ENCODE results near the gene NRG4.

DNA sequence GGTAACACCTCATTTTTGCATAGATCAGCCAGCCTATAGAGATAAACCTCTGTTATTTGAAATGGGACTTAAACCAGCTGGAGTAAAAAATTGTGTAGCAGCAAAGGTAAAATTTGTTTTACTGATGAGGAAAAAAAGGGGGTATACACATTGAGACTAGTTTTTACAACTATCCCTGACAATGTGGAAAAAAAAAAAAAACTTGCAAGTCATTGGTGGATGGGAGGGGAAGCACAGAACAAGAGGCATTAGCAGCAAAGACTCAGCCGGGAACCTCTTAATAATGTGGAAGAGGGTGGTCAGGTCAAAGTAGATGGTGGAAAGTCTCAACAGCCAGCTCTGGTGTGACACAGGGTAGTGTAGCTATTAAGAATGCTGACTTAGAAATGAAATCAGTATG is 94.1 kb downstream of the NRG4 start:
- TF ChIP-seq, protein P1, sequence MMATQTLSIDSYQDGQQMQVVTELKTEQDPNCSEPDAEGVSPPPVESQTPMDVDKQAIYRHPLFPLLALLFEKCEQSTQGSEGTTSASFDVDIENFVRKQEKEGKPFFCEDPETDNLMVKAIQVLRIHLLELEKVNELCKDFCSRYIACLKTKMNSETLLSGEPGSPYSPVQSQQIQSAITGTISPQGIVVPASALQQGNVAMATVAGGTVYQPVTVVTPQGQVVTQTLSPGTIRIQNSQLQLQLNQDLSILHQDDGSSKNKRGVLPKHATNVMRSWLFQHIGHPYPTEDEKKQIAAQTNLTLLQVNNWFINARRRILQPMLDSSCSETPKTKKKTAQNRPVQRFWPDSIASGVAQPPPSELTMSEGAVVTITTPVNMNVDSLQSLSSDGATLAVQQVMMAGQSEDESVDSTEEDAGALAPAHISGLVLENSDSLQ (IDR thresholded peaks at IDR 0.05), result no peak
- no peak for TF ChIP-seq MXI1 (IDR thresholded peaks at IDR 0.05; ENCODE audit: low read depth, low read length)
- no peak for TF ChIP-seq POLR2A (conservative IDR thresholded peaks at IDR 0.05)
- no peak for TF ChIP-seq ELF1 (tag; IDR thresholded peaks at IDR 0.05)
